WTC11 (cell line): Measurements from ENCODE around the gene NATD1. TPM values are rescaled to one million over a fixed set of nuclear protein-coding genes. Genes with fewer than 3 reads are reported as not detected.

Experiments
- ATAC-seq: fragments of 200-7000 bp; cut with Tn5 transposase; 2 replicates; pipeline ENCODE4 v1.10.0; 2021; ENCODE audit warnings: mild to moderate bottlenecking, moderate library complexity
- CTCF ChIA-PET: fragments of 300-600 bp; sonication (Branson Sonifier 250); formaldehyde crosslinking; loops from one replicate; lab custom pipeline; 2021; ENCODE audit warnings: antibody characterized with exemption; lab: Charles Lee
- POLR2A ChIA-PET: fragments of 350-600 bp; sonication (Branson Sonifier 250); formaldehyde crosslinking; loops from one replicate; lab custom pipeline; 2021; ENCODE audit warnings: antibody characterized with exemption; lab: Charles Lee
- DNase-seq: peaks from one replicate; pipeline ENCODE4 v3.0.0; 2021; ENCODE audit warnings: low spot score
- H3K27ac Mint-ChIP-seq: 2 replicates; pipeline ENCODE4 v1.8.0; 2021; ENCODE audit warnings: mixed read lengths
- H3K27me3 Mint-ChIP-seq: 2 replicates; pipeline ENCODE4 v1.8.0; 2021; ENCODE audit warnings: low read depth, mild to moderate bottlenecking, moderate library complexity, mixed read lengths
- H3K36me3 Mint-ChIP-seq: 2 replicates; pipeline ENCODE4 v1.8.0; 2021; ENCODE audit warnings: mixed read lengths
- H3K4me1 Mint-ChIP-seq: 2 replicates; pipeline ENCODE4 v1.8.0; 2022; ENCODE audit warnings: mixed read lengths
- H3K4me3 Mint-ChIP-seq: 2 replicates; pipeline ENCODE4 v1.8.0; 2021; ENCODE audit warnings: mild to moderate bottlenecking, moderate library complexity, mixed read lengths
- H3K9me3 Mint-ChIP-seq: 2 replicates; pipeline ENCODE4 v1.8.0; 2021; ENCODE audit warnings: mixed read lengths
- E2F5 ChIP-seq: sonication (generic); formaldehyde crosslinking; IDR thresholded peaks from 2 replicates; pipeline ENCODE4 v1.8.1; 2022; ENCODE audit warnings: mild to moderate bottlenecking, moderate library complexity, missing genetic modification reagents
- EMX1 ChIP-seq: fragments of 250-450 bp; sonication (Bioruptor Pico); IDR thresholded peaks from 2 replicates; pipeline ENCODE4 v1.8.0; 2021; ENCODE audit warnings: mild to moderate bottlenecking
- ERG ChIP-seq: fragments of 250-450 bp; sonication (Bioruptor Pico); IDR thresholded peaks from 2 replicates; pipeline ENCODE4 v1.8.0; 2021; ENCODE audit warnings: mild to moderate bottlenecking
- ESRRA ChIP-seq: sonication (generic); formaldehyde crosslinking; IDR thresholded peaks from 2 replicates; pipeline ENCODE4 v1.8.1; 2022; ENCODE audit warnings: mild to moderate bottlenecking, missing genetic modification reagents, borderline replicate concordance
- GTF2I ChIP-seq: fragments of 250-450 bp; sonication (Bioruptor Pico); conservative IDR thresholded peaks from 2 replicates; pipeline ENCODE4 v1.4.0; 2021; ENCODE audit warnings: mild to moderate bottlenecking
- HMGXB4 ChIP-seq: sonication (generic); formaldehyde crosslinking; IDR thresholded peaks from 2 replicates; pipeline ENCODE4 v1.8.1; 2023; ENCODE audit warnings: mild to moderate bottlenecking, moderate library complexity, missing genetic modification reagents
- JAZF1 ChIP-seq: fragments of 250-450 bp; sonication (Bioruptor Pico); IDR thresholded peaks from 2 replicates; pipeline ENCODE4 v1.9.0; 2021; ENCODE audit warnings: moderate library complexity, mild to moderate bottlenecking, inconsistent platforms
- NFE2L1 ChIP-seq: sonication (generic); formaldehyde crosslinking; IDR thresholded peaks from 2 replicates; pipeline ENCODE4 v1.8.1; 2023; ENCODE audit warnings: missing genetic modification reagents
- RELA ChIP-seq: sonication (generic); formaldehyde crosslinking; IDR thresholded peaks from 2 replicates; pipeline ENCODE4 v1.8.1; 2022; ENCODE audit warnings: missing genetic modification reagents, mild to moderate bottlenecking, borderline replicate concordance
- TCF7 ChIP-seq: sonication (generic); formaldehyde crosslinking; IDR thresholded peaks from 2 replicates; pipeline ENCODE4 v1.8.0; 2022; ENCODE audit warnings: mild to moderate bottlenecking, low read depth, missing genetic modification reagents, moderate library complexity
- USF2 ChIP-seq: sonication (generic); formaldehyde crosslinking; IDR thresholded peaks from 2 replicates; pipeline ENCODE4 v1.8.1; 2023; ENCODE audit warnings: mild to moderate bottlenecking, missing genetic modification reagents, moderate library complexity
- ZNF263 ChIP-seq: sonication (generic); formaldehyde crosslinking; IDR thresholded peaks from 2 replicates; pipeline ENCODE4 v1.8.1; 2022; ENCODE audit warnings: low read depth, mild to moderate bottlenecking, moderate library complexity, missing genetic modification reagents
- ZNF416 ChIP-seq: fragments of 250-450 bp; sonication (Bioruptor Pico); IDR thresholded peaks from 2 replicates; pipeline ENCODE4 v1.9.0; 2021; ENCODE audit warnings: mild to moderate bottlenecking, inconsistent platforms
- total RNA-seq: library from RNA; stranded (reverse); gene quantifications from 3 replicates; pipeline ENCODE4 v1.2.3, GENCODE V29; 2021
- TF ChIP-seq, protein P1 (sequence below): sonication (generic); formaldehyde crosslinking; IDR thresholded peaks from 2 replicates; pipeline ENCODE4 v1.8.1; 2023; ENCODE audit warnings: mild to moderate bottlenecking, missing genetic modification reagents, moderate library complexity
- TF ChIP-seq, protein P2 (sequence below): fragments of 250-450 bp; sonication (Bioruptor Pico); IDR thresholded peaks from 2 replicates; pipeline ENCODE4 v1.9.0; 2021; ENCODE audit warnings: mild to moderate bottlenecking
- TF ChIP-seq, protein P3 (sequence below): sonication (generic); formaldehyde crosslinking; IDR thresholded peaks from 2 replicates; pipeline ENCODE4 v1.8.0; 2023; ENCODE audit warnings: mild to moderate bottlenecking, missing genetic modification reagents

Gene NATD1
- total RNA-seq, 1 experiment from 2014 or later, result 10.1 TPM

GRCh38 chr17:21218831-21219380, 34.3 kb downstream of the NATD1 start:
- Mint-ChIP-seq H3K36me3 (peaks cover 4% of the 10 kb centered on the region; the same call in 1 of the 2 replicates), H3K27me3 (no peaks in the 10 kb centered on the region; the same call in 1 of the 2 replicates), H3K4me3 (no peak overlapping the region), H3K9me3 (peaks cover 5% of the 10 kb centered on the region), H3K4me1 (peaks cover 20% of the 10 kb centered on the region), H3K27ac (no peak overlapping the region)
- TF ChIP-seq ZNF263 (CRISPR knock-in tag) (no peak), ERG (no peak), TCF7 (CRISPR knock-in tag) (no peak), EMX1 (CRISPR knock-in tag) (no peak), ZNF416 (CRISPR knock-in tag) (no peak), RELA (CRISPR knock-in tag) (no peak), E2F5 (CRISPR knock-in tag) (no peak), HMGXB4 (CRISPR knock-in tag) (no peak), NFE2L1 (CRISPR knock-in tag) (no peak), ESRRA (CRISPR knock-in tag) (no peak), JAZF1 (CRISPR knock-in tag) (no peak)
- TF ChIP-seq, protein P1, sequence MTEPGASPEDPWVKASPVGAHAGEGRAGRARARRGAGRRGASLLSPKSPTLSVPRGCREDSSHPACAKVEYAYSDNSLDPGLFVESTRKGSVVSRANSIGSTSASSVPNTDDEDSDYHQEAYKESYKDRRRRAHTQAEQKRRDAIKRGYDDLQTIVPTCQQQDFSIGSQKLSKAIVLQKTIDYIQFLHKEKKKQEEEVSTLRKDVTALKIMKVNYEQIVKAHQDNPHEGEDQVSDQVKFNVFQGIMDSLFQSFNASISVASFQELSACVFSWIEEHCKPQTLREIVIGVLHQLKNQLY (CRISPR knock-in tag), result no peak
- TF ChIP-seq, protein P2, sequence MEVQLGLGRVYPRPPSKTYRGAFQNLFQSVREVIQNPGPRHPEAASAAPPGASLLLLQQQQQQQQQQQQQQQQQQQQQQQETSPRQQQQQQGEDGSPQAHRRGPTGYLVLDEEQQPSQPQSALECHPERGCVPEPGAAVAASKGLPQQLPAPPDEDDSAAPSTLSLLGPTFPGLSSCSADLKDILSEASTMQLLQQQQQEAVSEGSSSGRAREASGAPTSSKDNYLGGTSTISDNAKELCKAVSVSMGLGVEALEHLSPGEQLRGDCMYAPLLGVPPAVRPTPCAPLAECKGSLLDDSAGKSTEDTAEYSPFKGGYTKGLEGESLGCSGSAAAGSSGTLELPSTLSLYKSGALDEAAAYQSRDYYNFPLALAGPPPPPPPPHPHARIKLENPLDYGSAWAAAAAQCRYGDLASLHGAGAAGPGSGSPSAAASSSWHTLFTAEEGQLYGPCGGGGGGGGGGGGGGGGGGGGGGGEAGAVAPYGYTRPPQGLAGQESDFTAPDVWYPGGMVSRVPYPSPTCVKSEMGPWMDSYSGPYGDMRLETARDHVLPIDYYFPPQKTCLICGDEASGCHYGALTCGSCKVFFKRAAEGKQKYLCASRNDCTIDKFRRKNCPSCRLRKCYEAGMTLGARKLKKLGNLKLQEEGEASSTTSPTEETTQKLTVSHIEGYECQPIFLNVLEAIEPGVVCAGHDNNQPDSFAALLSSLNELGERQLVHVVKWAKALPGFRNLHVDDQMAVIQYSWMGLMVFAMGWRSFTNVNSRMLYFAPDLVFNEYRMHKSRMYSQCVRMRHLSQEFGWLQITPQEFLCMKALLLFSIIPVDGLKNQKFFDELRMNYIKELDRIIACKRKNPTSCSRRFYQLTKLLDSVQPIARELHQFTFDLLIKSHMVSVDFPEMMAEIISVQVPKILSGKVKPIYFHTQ, result no peak
- TF ChIP-seq, protein P3, sequence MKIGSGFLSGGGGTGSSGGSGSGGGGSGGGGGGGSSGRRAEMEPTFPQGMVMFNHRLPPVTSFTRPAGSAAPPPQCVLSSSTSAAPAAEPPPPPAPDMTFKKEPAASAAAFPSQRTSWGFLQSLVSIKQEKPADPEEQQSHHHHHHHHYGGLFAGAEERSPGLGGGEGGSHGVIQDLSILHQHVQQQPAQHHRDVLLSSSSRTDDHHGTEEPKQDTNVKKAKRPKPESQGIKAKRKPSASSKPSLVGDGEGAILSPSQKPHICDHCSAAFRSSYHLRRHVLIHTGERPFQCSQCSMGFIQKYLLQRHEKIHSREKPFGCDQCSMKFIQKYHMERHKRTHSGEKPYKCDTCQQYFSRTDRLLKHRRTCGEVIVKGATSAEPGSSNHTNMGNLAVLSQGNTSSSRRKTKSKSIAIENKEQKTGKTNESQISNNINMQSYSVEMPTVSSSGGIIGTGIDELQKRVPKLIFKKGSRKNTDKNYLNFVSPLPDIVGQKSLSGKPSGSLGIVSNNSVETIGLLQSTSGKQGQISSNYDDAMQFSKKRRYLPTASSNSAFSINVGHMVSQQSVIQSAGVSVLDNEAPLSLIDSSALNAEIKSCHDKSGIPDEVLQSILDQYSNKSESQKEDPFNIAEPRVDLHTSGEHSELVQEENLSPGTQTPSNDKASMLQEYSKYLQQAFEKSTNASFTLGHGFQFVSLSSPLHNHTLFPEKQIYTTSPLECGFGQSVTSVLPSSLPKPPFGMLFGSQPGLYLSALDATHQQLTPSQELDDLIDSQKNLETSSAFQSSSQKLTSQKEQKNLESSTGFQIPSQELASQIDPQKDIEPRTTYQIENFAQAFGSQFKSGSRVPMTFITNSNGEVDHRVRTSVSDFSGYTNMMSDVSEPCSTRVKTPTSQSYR (CRISPR knock-in tag), result no peak
- ChIA-PET POLR2A (no interaction called here), CTCF (interaction anchor here (0.6 kb wide), 1 partner anchor 21 kb away, joined by 3 read pairs; no protein-coding TSS in a partner anchor)
- DNase-seq, result no peak
- ATAC-seq, result no peak

- Mint-ChIP-seq H3K36me3 (peaks cover 4% of the 10 kb centered on the region; the same call in 1 of the 2 replicates), H3K4me3 (no peak overlapping the region), H3K9me3 (peaks cover 5% of the 10 kb centered on the region), H3K27me3 (no peaks in the 10 kb centered on the region; the same call in 1 of the 2 replicates), H3K27ac (0 out of 2 replicates have a peak overlapping the region, but pooled peaks have one; percentile 46), H3K4me1 (peaks cover 22% of the 10 kb centered on the region)
- DNase-seq, result no peak
- ChIA-PET POLR2A (interaction anchor here (0.6 kb wide), 1 partner anchor 38 kb away, joined by 4 read pairs; no protein-coding TSS in a partner anchor), CTCF (interaction anchor here (0.7 kb wide), 1 partner anchor 22 kb away, joined by 3 read pairs; no protein-coding TSS in a partner anchor)
- TF ChIP-seq GTF2I (CRISPR knock-in tag) (no peak), USF2 (CRISPR knock-in tag) (peak; percentile 61)
- peak; percentile 6 for ATAC-seq
These were observed 35.1 kb downstream of the NATD1 start for GRCh38 chr17:21218101-21218500.
